Liver (tissue), 9 donors: Measurements from ENCODE around the gene DR1. TPM values are rescaled to one million over a fixed set of nuclear protein-coding genes. Genes with fewer than 3 reads are reported as not detected.

Source experiments
- DNase-seq: peaks from one replicate; pipeline ENCODE4 v3.0.0-alpha.2; 2017; ENCODE audit warnings: low spot score
- H3K27ac ChIP-seq, 2 donors: one replicate each; pipeline ENCODE4 v1.7.0; 2013; ENCODE audit warnings: inconsistent platforms in 2 of 2, low read length in 2 of 2, control low read depth in 1 of 2, low read depth in 1 of 2, mild to moderate bottlenecking in 1 of 2
- H3K27me3 ChIP-seq, 4 donors: one replicate each; pipeline versions ENCODE4 v1.6.1 to v1.7.0; 2013; ENCODE audit warnings: low read length in 3 of 4, inconsistent platforms in 1 of 4, mild to moderate bottlenecking in 1 of 4, moderate library complexity in 1 of 4; ENCODE audit not compliant: control insufficient read depth in 4 of 4, insufficient read depth in 4 of 4
- H3K36me3 ChIP-seq, 4 donors: one replicate each; pipeline versions ENCODE4 v1.6.1 to v1.7.0; 2013; ENCODE audit warnings: low read length in 3 of 4, mild to moderate bottlenecking in 3 of 4, low read depth in 1 of 4, moderate library complexity in 1 of 4; ENCODE audit not compliant: control insufficient read depth in 4 of 4, insufficient read depth in 3 of 4
- H3K4me1 ChIP-seq, 4 donors: one replicate each; pipeline versions ENCODE4 v1.6.1 to v1.7.0; 2013; ENCODE audit warnings: low read length in 3 of 4, mild to moderate bottlenecking in 3 of 4, moderate library complexity in 1 of 4; ENCODE audit not compliant: control insufficient read depth in 4 of 4, insufficient read depth in 4 of 4
- H3K4me3 ChIP-seq, 3 donors: one replicate each; pipeline versions ENCODE4 v1.6.1 to v1.7.0; 2013; ENCODE audit warnings: low read length in 3 of 3, control low read depth in 1 of 3, low read depth in 1 of 3, mild to moderate bottlenecking in 1 of 3
- H3K9ac ChIP-seq, 2 donors: one replicate each; pipeline ENCODE4 v1.7.0; 2013; ENCODE audit warnings: low read length in 2 of 2, mild to moderate bottlenecking in 2 of 2, moderate library complexity in 2 of 2, control low read depth in 1 of 2, low read depth in 1 of 2
- H3K9me3 ChIP-seq, 4 donors: one replicate each; pipeline versions ENCODE4 v1.6.1 to v1.7.0; 2013; ENCODE audit warnings: low read length in 3 of 4; ENCODE audit not compliant: control insufficient read depth in 4 of 4
- EGR1 ChIP-seq, 2 donors: IDR thresholded peaks; 2 replicates each; pipeline ENCODE4 v1.6.1; 2016 to 2018; ENCODE audit warnings: antibody characterized with exemption in 2 of 2, low read depth in 2 of 2
- FOXA1 ChIP-seq: IDR thresholded peaks from 2 replicates; pipeline ENCODE4 v1.6.1; 2016; ENCODE audit warnings: antibody characterized with exemption
- FOXA2 ChIP-seq: IDR thresholded peaks from 2 replicates; pipeline ENCODE4 v1.6.1; 2016; ENCODE audit warnings: antibody characterized with exemption
- GABPA ChIP-seq, 2 donors: IDR thresholded peaks in 1 of 2; conservative IDR thresholded peaks in 1 of 2; 2 replicates each; pipeline ENCODE4 v1.6.1; 2016; ENCODE audit warnings: antibody characterized with exemption in 2 of 2, mild to moderate bottlenecking in 1 of 2, moderate library complexity in 1 of 2
- HNF4A ChIP-seq, 2 donors: conservative IDR thresholded peaks; 2 replicates each; pipeline ENCODE4 v1.6.1; 2016; ENCODE audit warnings: antibody characterized with exemption in 2 of 2, mild to moderate bottlenecking in 2 of 2
- HNF4G ChIP-seq: IDR thresholded peaks from 2 replicates; pipeline ENCODE4 v1.6.1; 2016; ENCODE audit warnings: antibody characterized with exemption
- JUND ChIP-seq, 2 donors: IDR thresholded peaks; 2 replicates each; pipeline ENCODE4 v1.6.1; 2016; ENCODE audit warnings: antibody characterized with exemption in 2 of 2
- NR2F2 ChIP-seq: IDR thresholded peaks from 2 replicates; pipeline ENCODE4 v1.6.1; 2016; ENCODE audit warnings: antibody characterized with exemption
- RAD21 ChIP-seq, 2 donors: IDR thresholded peaks; 2 replicates each; pipeline ENCODE4 v1.6.1; 2016; ENCODE audit warnings: antibody characterized with exemption in 2 of 2, mild to moderate bottlenecking in 2 of 2
- RXRA ChIP-seq, 2 donors: IDR thresholded peaks; 2 replicates each; pipeline ENCODE4 v1.6.1; 2017 to 2018; ENCODE audit warnings: antibody characterized with exemption in 2 of 2, mild to moderate bottlenecking in 1 of 2
- SP1 ChIP-seq: IDR thresholded peaks from 2 replicates; pipeline ENCODE4 v1.6.1; 2018; ENCODE audit warnings: antibody characterized with exemption, mild to moderate bottlenecking
- TAF1 ChIP-seq: conservative IDR thresholded peaks from 2 replicates; pipeline ENCODE4 v1.6.1; 2016; ENCODE audit warnings: antibody characterized with exemption, mild to moderate bottlenecking
- YY1 ChIP-seq: IDR thresholded peaks from 2 replicates; pipeline ENCODE4 v1.6.1; 2016; ENCODE audit warnings: antibody characterized with exemption, mild to moderate bottlenecking
- WGBS: extraction: QIAGEN DNeasy Blood & Tissue Kit; methylation state at CpG from one replicate; pipeline ENCODE4 v1.1.7; 2013; 5-methylcytosine and 5-hydroxymethylcytosine counted together
- polyA plus RNA-seq, 2 donors: library from polyadenylated mRNA; stranded (reverse) in 1 of 2; unstranded in 1 of 2; fragments of 200-250 nt in 1 of 2; fragments of >200 nt in 1 of 2; fragmentation: Nextera tagmentation in 1 of 2; extraction: Ambion mirVana in 1 of 2; gene quantifications; one replicate each; pipeline versions ENCODE4 v1.2.1 to v1.2.3, GENCODE V29; 2013 to 2015
- total RNA-seq, 2 donors: library from RNA; depleted of rRNA; stranded (reverse); fragments of >200 nt; gene quantifications; one replicate each; pipeline ENCODE4 v1.2.3, GENCODE V29; 2014
- TF ChIP-seq, protein P1 (sequence below): IDR thresholded peaks from 2 replicates; pipeline ENCODE4 v1.6.1; 2016; ENCODE audit warnings: antibody characterized with exemption
- TF ChIP-seq, protein P2 (sequence below): IDR thresholded peaks from 2 replicates; pipeline ENCODE4 v1.6.1; 2016; ENCODE audit warnings: antibody characterized with exemption
- TF ChIP-seq, protein P3 (sequence below): fragments of 150-350 bp; IDR thresholded peaks from 2 replicates; pipeline ENCODE4 v1.5.1; 2017; ENCODE audit warnings: improper control_type of control experiment, low read depth, low read length; ENCODE audit not compliant: missing input control
- TF ChIP-seq, protein P4 (sequence below): IDR thresholded peaks from 2 replicates; pipeline ENCODE4 v1.6.1; 2016; ENCODE audit warnings: antibody characterized with exemption
- TF ChIP-seq, protein P5 (sequence below): IDR thresholded peaks from 2 replicates; pipeline ENCODE4 v1.6.1; 2016; ENCODE audit warnings: antibody characterized with exemption, mild to moderate bottlenecking
- donor health status: healthy.
- donor health status: healthy.
- donor health status: healthy.
- donor health status: healthy.
- donor health status: healthy.

The DR1 gene
- total and polyA plus RNA-seq, 4 donors: 9.4 to 20.5 (median 12.2) TPM

DNA sequence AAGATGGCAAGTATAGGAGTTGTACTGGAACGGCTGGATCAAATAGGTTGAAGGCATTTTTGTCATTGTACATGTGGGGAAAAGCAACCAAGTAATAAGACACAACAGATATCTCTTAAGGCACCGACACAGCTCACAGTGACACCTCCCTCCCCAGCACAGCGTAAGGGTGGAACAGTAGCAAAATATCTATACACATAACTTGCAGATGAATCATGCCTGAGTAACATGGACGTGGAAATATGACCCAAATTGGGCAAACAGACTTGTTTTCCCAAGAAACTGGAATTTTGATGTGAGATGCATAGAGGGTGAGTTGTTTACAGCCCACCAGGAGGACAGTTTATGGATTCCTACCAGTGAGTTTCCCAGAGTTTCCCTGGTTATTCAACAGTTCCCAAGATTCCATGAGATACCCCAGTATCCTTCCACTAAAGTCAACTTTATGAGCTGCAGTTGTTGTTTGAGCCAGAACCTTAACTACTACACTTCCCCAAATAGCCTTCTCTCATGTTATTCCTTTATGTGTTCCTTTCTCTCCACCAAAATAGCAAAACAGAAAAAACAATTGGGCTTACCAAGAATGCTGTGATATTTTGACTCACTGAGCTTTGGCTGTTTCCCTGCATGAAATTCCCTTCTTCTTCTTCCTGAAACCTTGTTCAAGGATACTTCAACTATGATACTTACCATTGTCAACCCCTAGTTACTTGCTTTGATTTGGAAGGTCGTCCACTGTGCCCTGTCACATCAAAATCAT lies 7.1 kb upstream of the DR1 start:
- peaks cover 0 to 1% (median 0%) of the 10 kb centered on the region in 4 donors for H3K4me1 ChIP-seq

More for the DNA sequence above, 7.1 kb upstream of the DR1 start:
- no peak overlapping the region for H3K4me3 ChIP-seq
- no peaks in the 10 kb centered on the region for H3K27me3 ChIP-seq
- H3K9me3 ChIP-seq: no peaks in the 10 kb centered on the region
- WGBS: 95% methylated on average over 5 of the region's 5 CpGs
- no peak overlapping the region for H3K9ac ChIP-seq
- DNase-seq: no peak
- peaks cover 0 to 2% (median 0%) of the 10 kb centered on the region in 4 donors for H3K36me3 ChIP-seq
- no peak overlapping the region for H3K27ac ChIP-seq
- TF ChIP-seq FOXA2 (no peak), GABPA (IDR thresholded peaks at IDR 0.05 in 1 of 2, conservative IDR thresholded peaks at IDR 0.05 in 1 of 2) (no peak), RAD21 (IDR thresholded peaks at IDR 0.05) (no peak), RXRA (IDR thresholded peaks at IDR 0.05) (no peak), TAF1 (no peak), YY1 (no peak), FOXA1 (no peak), JUND (IDR thresholded peaks at IDR 0.05) (no peak), HNF4A (conservative IDR thresholded peaks at IDR 0.05) (no peak), SP1 (no peak), EGR1 (IDR thresholded peaks at IDR 0.05; ENCODE audit: low read depth in 2 of 2) (no peak), NR2F2 (no peak), HNF4G (no peak)
- TF ChIP-seq, protein P1, sequence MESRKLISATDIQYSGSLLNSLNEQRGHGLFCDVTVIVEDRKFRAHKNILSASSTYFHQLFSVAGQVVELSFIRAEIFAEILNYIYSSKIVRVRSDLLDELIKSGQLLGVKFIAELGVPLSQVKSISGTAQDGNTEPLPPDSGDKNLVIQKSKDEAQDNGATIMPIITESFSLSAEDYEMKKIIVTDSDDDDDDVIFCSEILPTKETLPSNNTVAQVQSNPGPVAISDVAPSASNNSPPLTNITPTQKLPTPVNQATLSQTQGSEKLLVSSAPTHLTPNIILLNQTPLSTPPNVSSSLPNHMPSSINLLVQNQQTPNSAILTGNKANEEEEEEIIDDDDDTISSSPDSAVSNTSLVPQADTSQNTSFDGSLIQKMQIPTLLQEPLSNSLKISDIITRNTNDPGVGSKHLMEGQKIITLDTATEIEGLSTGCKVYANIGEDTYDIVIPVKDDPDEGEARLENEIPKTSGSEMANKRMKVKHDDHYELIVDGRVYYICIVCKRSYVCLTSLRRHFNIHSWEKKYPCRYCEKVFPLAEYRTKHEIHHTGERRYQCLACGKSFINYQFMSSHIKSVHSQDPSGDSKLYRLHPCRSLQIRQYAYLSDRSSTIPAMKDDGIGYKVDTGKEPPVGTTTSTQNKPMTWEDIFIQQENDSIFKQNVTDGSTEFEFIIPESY: no peak
- TF ChIP-seq, protein P2, sequence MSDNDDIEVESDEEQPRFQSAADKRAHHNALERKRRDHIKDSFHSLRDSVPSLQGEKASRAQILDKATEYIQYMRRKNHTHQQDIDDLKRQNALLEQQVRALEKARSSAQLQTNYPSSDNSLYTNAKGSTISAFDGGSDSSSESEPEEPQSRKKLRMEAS: no peak
- TF ChIP-seq, protein P3, sequence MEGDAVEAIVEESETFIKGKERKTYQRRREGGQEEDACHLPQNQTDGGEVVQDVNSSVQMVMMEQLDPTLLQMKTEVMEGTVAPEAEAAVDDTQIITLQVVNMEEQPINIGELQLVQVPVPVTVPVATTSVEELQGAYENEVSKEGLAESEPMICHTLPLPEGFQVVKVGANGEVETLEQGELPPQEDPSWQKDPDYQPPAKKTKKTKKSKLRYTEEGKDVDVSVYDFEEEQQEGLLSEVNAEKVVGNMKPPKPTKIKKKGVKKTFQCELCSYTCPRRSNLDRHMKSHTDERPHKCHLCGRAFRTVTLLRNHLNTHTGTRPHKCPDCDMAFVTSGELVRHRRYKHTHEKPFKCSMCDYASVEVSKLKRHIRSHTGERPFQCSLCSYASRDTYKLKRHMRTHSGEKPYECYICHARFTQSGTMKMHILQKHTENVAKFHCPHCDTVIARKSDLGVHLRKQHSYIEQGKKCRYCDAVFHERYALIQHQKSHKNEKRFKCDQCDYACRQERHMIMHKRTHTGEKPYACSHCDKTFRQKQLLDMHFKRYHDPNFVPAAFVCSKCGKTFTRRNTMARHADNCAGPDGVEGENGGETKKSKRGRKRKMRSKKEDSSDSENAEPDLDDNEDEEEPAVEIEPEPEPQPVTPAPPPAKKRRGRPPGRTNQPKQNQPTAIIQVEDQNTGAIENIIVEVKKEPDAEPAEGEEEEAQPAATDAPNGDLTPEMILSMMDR: no peak
- TF ChIP-seq, protein P4, sequence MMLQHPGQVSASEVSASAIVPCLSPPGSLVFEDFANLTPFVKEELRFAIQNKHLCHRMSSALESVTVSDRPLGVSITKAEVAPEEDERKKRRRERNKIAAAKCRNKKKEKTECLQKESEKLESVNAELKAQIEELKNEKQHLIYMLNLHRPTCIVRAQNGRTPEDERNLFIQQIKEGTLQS: no peak
- TF ChIP-seq, protein P5, sequence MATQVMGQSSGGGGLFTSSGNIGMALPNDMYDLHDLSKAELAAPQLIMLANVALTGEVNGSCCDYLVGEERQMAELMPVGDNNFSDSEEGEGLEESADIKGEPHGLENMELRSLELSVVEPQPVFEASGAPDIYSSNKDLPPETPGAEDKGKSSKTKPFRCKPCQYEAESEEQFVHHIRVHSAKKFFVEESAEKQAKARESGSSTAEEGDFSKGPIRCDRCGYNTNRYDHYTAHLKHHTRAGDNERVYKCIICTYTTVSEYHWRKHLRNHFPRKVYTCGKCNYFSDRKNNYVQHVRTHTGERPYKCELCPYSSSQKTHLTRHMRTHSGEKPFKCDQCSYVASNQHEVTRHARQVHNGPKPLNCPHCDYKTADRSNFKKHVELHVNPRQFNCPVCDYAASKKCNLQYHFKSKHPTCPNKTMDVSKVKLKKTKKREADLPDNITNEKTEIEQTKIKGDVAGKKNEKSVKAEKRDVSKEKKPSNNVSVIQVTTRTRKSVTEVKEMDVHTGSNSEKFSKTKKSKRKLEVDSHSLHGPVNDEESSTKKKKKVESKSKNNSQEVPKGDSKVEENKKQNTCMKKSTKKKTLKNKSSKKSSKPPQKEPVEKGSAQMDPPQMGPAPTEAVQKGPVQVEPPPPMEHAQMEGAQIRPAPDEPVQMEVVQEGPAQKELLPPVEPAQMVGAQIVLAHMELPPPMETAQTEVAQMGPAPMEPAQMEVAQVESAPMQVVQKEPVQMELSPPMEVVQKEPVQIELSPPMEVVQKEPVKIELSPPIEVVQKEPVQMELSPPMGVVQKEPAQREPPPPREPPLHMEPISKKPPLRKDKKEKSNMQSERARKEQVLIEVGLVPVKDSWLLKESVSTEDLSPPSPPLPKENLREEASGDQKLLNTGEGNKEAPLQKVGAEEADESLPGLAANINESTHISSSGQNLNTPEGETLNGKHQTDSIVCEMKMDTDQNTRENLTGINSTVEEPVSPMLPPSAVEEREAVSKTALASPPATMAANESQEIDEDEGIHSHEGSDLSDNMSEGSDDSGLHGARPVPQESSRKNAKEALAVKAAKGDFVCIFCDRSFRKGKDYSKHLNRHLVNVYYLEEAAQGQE: no peak
